ENCODE measurements around the gene MALAT1.

Gene MALAT1

GRCh38 chr11:65501472-65502273, 2.8 kb downstream of the MALAT1 start:
- no peak for TF ChIP-seq CTCF (IDR thresholded peaks at IDR 0.05; ENCODE audit: insufficient read depth, low read depth, low read length, missing control alignments)
- peak overlapping the region; percentile 98 for H3K4me3 ChIP-seq (ENCODE audit: low read length)
- no peak for DNase-seq (ENCODE audit: low read depth)

- no peak for TF ChIP-seq CTCF (IDR thresholded peaks at IDR 0.05; ENCODE audit: insufficient read depth, low read depth, low read length, missing control alignments)
- peak overlapping the region; percentile 98 for H3K4me3 ChIP-seq (ENCODE audit: low read length)
- DNase-seq (ENCODE audit: low read depth) = no peak
These were observed 3.4 kb downstream of the MALAT1 start for GRCh38 chr11:65502274-65502554.

- peak; percentile 25 for DNase-seq (ENCODE audit: low read depth)
- no peak for TF ChIP-seq CTCF (IDR thresholded peaks at IDR 0.05; ENCODE audit: insufficient read depth, low read depth, low read length, missing control alignments)
- H3K4me3 ChIP-seq (ENCODE audit: low read length) = peak overlapping the region; percentile 98
These were observed 3.9 kb downstream of the MALAT1 start for GRCh38 chr11:65502555-65503367.

- TF ChIP-seq CTCF (IDR thresholded peaks at IDR 0.05; ENCODE audit: insufficient read depth, low read depth, low read length, missing control alignments) = no peak
- H3K4me3 ChIP-seq (ENCODE audit: low read length) = peak overlapping the region; percentile 98
- no peak for DNase-seq (ENCODE audit: low read depth)
These were observed 4.6 kb downstream of the MALAT1 start for GRCh38 chr11:65503368-65503948.

- H3K4me3 ChIP-seq (ENCODE audit: low read length) = peak overlapping the region; percentile 98
- peak; percentile 37 for DNase-seq (ENCODE audit: low read depth)
- TF ChIP-seq CTCF (IDR thresholded peaks at IDR 0.05; ENCODE audit: insufficient read depth, low read depth, low read length, missing control alignments) = no peak
These were observed 5.3 kb downstream of the MALAT1 start for GRCh38 chr11:65503949-65504673.

GRCh38 chr11:65504674-65505465, 6.0 kb downstream of the MALAT1 start:
- no peak for TF ChIP-seq CTCF (IDR thresholded peaks at IDR 0.05; ENCODE audit: insufficient read depth, low read depth, low read length, missing control alignments)
- peak; percentile 21 for DNase-seq (ENCODE audit: low read depth)
- peak overlapping the region; percentile 98 for H3K4me3 ChIP-seq (ENCODE audit: low read length)
